Suprapubic skin (tissue), 3 donors: ENCODE results near the gene S100A9.

ENCODE experiments used
- CTCF ChIP-seq, 2 donors: fragments of 200-600 bp in 1 of 2; fragments of 450-650 bp in 1 of 2; sonication (generic) in 1 of 2; IDR thresholded peaks; one replicate each; pipeline ENCODE4 v1.5.1; 2016 to 2019; ENCODE audit warnings: antibody characterized with exemption in 2 of 2, mild to moderate bottlenecking in 1 of 2, moderate library complexity in 1 of 2
- POLR2A ChIP-seq, 2 donors: fragments of 450-650 bp; IDR thresholded peaks; one replicate each; pipeline ENCODE4 v1.6.1; 2017; ENCODE audit warnings: antibody characterized with exemption in 2 of 2, mild to moderate bottlenecking in 2 of 2, moderate library complexity in 2 of 2

- TF ChIP-seq POLR2A (IDR thresholded peaks at IDR 0.05) (no peak), CTCF (IDR thresholded peaks at IDR 0.05) (no peak)
Measured at GRCh38 chr1:153322568-153322967, 35.1 kb upstream of the S100A9 start.
